Middle frontal gyrus (tissue), 1 donor: ENCODE results near the gene ZHX3.
"Not testable (repeated sequence)": the region's sequence is repeated elsewhere in the genome, so short reads cannot be mapped to it uniquely, and the experiment has no call there.

ENCODE experiments used
- DNase-seq: peaks from one replicate; pipeline ENCODE4 v3.0.0-alpha.2; 2015; ENCODE audit warnings: low spot score; ENCODE audit errors: extremely low spot score

ZHX3 gene

DNA sequence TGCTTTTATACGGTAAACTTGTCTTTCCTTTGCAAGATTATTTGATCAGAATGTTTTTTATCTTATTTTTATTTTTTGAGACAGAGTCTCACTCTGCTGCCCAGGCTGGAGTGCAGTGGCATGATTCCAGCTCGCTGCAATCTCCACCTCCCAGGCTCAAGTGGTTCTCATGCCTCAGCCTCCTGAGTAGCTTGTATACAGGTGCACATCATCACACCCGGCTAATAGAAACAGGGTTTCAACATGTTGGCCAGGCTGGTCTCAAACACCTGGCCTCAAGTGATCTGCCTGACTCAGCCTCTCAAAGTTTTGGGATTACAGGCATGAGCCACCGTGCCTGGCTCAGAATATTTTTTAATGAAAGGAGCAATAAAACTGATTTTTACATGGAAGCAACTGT, 14.2 kb upstream of the ZHX3 start:
- DNase-seq, result no peak

DNA sequence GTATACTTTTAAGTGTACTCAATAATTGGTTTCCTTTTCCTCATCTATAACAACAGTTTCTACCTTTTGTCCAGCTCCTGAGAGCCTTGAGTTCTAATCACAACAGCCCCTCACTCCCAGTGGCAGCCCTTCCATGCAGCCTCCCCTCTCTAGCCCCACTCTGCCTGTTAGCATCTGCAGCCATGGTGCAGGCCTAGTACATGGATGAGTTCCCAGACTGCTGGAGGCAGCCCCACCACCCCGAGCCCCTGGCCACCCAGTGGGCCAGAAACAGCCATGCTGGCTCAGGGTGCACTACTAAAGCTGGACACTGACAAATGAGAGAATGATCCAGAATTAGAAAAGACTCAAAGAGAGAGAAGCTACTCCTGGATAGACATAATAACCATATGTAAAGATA, 13.4 kb upstream of the ZHX3 start:
- DNase-seq, result no peak

DNA sequence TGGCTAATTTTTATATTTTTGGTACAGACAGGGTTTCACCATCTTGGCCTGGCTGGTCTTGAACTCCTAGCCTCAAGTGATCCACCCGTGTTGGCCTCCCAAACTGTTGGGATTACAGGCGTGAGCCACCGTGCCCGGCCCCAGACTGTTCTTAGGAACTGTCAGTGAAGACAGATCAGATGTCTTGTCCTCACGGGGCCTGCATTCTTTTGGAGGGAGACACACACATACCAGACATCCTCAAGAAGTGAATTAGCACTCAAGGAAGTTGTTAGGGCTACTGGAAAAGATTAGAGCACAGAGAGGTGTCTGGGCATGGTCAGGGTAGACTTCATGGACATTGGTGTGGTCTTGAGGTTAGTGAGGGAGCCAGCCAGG, 12.8 kb upstream of the ZHX3 start:
- no peak for DNase-seq

DNA sequence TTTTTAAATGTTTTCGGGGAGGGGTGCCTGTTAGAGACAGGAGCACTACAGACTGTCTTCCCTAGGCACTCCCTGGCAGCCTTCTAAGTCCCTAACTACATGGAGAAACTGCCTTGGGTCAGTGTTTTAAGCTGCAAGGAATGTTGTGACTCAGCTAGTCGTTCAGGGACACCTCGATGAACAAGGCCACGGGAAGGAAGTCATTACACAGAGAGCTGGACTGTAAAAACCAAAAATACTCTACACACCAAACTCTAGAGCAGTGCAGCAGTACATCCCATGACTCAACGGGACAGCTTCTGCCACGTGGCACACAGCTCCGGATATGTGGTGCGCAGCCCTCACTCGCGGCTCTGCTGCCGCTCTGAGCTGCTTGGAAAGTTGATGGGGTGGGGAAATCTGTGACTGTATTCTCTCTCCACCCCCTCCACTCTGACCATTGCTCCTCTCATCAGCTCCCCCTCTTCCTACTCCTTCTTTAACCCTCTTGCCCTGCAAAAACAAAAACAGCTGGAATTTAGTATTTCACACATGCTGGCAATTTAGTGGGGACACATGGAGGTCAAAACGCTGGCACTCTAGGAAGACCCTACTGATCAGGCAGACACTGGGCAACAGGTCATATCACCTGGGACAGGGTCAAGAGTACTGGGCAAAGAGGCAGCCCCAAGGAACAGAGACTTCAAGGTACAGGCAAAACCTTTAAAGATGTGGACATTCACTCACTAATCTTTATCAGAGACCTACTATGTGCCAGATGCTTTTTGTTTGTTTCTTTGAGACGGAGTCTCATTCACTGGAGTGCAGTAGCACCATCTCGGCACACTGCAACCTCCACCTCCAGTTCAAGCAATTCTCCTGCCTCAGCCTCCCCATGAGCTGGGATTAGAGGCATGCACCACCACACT, 12.2 kb upstream of the ZHX3 start:
- DNase-seq, result no peak

DNA sequence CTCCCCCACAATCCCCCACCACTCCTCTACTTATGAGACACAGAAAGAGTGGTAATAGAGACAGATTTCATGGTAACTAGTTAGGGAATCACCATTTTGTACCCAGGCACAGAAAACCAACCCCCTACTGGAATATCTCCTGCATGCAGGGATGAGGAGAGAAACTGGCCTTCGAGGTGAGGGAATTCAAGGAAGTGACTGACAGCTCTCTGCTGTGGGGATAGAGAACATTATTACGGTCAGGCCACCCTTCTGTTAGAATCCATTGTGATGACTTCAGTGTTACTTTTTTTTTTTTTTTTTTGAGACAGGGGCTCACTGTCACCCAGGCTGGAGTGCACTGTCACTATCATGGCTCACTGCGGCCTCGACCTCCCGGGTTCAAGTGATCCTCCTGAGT, 9.6 kb upstream of the ZHX3 start:
- DNase-seq, result no peak

DNA sequence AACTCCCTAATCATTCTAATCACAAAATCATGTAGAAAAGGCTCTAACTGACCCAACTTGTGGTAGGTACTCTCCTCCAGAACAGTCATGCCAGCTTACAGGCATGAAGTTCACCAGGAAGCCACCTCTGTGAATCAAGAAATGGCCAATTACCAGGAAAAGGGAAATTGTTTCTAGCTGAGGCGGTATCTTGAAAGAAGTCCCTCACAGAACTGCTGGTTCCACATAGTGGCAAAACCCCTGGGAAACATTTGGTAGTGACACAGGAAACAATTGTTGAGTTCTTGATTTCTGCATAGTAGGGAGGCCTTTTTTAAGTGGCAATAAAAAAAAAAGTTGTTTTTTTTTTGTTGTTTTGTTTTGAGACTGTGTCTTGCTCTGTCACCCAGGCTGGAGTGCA, 3.4 kb upstream of the ZHX3 start:
- DNase-seq, result no peak

DNA sequence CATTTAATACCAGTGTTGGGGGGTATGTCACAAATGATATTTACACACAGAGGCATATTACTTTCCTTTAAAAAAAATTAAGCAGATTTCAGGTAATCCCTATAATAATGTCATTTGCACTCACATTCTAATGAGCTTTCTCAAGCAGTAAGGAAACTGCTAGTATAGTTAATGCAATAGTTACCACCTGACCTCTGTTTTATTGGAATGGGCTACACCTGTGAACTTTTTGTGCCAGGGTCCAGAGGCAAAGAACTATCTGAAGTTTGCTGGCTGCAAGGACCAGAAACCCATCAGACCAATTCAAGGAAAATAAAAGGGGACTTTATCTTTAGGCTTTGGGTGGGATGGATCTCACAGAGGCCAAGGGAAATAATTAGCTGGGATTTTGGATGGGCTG, 2.9 kb upstream of the ZHX3 start:
- DNase-seq, result no peak

DNA sequence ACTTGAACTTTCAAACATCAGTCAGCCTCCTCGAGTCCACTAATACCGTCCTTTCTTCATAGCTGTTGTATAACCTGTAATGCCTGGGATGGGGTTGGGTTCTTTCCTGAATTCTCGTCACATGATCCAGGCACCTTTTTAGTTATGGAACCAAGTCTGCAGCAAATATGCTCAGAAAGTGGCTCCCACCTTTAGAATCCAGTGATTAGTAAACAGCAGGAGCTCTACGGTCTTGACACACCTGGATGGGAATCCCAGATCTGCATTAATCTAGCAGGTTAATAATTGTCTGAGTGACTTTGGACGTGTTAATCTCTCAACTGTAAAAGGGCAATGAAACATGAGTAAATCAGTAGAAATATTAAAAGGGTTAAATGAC, 729 bp upstream of the ZHX3 start:
- no peak for DNase-seq

DNA sequence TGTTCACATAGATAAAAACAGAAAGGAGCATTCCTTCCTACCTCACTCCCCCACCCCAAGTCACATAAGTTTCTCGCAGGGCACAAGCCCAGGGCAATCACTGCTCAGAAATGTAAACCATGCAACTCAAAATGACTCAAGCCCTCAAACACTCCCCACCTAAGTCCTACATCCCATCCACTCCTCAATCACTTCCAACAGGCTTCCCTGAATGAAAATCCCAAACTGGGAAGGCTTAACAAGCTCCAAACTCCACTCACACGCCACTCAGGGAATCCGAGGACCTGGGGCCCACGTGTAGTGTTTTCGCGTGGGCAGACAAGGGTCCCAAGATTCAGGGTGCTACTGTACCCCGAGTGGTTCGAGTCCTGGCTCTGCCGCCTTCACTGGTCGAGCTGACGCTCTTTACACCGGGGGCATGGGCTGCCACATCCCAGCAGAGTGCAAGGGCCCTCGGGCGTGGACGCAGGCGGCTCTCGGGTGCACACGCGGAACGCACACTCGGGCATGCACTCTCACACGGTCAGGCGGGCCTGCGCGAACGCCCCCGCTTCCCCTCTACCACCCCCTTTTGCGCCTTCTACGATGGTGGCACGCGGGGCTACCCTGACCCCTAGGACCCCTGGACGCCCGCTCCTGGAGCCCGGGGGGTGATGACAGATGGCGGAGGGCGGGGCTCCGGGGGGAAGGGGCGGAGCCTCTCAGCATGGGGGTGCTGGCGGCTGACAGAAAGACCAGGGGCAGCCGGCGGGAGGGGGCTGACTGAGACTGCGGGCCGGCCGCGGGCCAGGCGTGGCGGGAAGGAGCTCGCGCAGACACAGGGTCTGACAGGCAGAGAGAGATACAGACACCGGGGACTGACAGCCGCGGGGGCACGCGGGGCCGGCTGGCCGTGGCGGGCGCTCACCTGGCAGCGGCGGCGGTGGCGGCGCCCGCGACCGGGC, 657 bp downstream of the ZHX3 start:
- no peak for DNase-seq

DNA sequence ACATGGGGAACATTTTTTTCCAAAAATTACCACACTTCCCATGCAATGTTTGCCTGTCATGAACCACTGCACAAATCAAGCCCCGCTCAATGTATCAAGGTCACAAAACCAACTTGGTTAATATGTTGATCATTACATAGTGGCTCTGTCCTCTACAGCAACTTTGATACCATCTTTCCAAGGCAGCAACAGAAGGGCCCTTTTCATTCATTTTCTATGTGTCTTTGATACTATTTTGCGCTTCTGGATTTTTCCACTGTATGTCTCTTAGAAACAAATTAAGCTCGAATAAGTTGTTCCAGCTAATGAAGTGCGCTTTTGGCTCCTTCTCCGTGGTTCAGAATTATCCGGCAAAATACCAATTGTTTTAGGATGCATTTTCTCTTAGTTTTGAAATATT, 1.5 kb downstream of the ZHX3 start:
- no peak for DNase-seq

DNA sequence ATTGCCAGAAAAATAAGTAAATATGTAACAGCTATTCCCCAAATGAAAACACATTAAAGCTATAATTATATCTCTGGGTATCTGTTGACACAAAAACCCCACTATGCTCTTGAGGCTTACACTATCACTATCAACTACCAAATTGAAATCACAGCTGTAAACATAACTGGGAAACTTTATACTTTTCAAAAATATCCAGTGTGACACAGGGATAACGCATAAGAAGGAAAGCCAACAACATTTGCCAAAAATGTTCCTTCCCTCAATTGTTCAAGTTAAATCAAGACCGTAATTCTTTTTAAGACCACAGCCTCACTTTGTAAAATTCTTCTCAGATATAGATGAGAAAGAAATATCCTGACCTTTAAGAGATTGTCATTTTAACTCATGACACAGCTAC, 3.1 kb downstream of the ZHX3 start:
- DNase-seq, result no peak

DNA sequence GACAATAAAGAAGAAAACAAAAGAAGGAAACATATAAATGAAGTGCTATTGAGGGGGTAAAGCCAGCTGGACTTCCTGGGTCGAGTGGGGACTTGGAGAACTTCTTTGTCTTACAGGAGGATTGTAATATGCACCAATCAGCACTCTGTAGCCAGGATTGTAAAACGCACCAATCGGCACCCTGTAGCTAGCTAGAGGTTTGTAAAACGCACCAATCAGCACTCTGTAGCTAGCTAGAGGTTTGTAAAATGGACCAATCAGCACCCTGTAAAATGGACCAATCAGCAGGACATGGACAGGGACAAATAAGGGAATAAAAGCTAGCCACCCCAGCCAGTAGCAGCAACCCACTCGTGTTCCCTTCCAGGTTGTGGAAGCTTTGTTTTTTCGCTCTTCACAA, 5.5 kb downstream of the ZHX3 start:
- not testable (repeated sequence) for DNase-seq

DNA sequence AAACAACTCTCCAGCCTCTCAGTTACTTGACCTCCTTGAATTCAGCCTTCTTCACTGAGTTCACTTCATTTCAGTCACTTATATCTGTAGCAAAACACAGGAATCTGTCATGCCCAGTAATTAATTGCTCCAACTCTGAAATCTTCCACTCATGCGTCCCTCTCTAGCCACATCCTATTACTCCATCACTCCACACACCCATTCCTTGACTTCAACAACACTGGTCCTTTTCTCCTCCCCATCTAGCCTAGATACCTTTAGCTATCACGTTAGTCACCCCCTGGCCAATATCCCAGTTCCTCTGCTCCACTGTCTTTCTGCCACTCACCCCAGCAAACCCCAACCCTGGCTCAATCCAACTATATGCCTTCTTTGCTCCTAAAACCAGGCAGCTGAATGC, 7.7 kb downstream of the ZHX3 start:
- DNase-seq, result no peak

DNA sequence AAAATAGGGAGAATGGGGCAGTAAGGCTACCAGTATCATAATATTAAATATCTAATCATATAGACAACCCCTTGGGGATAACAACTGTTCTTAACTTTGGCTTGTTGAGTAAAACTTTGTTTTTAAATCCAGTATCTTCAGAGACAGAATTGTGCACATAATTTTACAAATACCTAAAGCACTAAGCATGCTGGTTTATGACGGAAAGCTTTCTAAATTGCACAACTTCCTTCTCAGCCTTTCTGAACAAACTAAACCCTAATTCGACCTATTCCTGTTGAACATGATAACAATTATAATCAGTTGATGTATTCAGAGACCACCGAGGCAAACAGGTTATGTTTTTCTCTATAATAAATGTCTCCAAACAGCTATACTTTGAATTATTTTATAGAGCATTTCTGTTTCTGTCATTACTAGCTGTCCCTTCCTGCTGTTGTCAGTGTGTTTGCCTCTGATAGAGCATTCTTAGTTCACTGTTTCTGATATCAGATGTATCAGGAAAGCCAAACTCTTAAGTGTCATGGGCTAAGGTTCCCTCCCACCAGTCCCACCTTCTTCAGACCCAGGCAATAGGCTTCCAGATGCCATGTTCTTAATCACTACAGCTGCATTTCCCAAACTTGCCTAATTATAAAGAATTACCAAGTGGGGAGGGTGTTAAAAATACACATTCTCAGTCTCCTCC, 8.7 kb downstream of the ZHX3 start:
- DNase-seq, result no peak

DNA sequence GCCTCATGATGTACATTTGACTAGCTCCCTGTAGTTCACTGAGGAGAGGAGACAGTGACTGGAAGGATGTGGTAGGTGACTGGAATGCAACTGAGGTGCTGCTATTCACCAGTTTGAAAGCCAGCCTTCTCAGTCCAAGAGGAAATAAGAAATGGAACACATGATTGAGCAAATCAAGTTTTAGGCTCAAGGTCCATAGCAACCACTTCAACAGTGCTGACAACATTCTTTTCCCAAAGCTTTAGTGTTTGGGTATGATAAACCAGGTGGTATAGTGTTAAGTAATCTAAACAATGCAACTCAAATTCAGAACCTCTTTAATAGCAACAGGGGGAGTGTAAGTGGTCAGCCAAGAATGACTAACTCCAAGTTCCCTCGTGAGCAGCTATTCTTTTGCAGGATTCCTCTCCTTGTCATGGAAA, 9.2 kb downstream of the ZHX3 start:
- DNase-seq, result no peak

DNA sequence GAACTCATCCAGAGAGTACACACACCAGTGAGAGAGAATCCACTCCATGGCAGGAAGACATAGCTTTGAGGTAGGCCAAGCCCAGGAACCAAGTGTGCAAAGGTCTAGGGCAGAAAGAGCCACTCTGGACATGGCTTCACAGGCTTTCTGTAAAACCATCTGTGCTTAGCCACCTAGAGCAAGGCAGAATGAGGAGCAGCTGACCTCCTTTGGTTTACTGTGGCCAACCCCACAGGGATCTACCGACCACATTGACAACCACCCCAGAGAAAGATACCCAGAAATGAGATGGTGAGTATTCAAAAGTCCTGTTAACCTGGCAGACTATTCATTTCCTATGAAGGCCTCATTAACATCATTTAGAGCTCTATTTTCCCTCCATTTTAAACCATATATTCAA, 10.5 kb downstream of the ZHX3 start:
- no peak for DNase-seq

DNA sequence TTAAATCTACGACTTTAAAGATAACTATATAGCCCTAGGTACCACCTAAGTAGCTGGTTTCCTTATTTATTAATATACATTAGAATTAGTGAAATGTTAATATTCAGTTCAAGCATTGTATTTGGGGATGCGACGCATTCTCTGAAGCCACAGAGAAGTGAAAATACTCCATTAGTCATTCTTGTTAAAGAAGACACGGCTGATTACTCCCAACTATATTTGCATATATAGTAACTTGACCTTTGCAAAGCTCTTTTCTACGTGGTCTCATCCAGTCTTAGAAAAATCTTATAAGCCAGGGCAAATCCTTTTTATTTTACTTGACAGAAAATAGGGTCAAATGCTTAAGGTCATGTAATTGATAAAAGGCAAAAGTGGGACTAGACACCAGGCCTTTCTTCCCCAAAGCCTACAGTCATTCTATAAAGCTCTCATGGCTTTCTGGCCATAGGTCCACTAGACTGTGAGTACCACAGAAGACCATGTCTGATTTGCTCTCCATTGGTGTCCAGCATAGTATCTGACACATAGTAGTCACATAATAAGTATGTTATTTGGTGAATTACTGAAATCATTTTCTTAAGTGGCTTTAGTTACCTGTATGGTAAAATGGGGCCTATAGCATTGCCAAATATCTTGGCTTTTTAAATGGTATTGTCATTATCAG, 11.3 kb downstream of the ZHX3 start:
- no peak for DNase-seq

DNA sequence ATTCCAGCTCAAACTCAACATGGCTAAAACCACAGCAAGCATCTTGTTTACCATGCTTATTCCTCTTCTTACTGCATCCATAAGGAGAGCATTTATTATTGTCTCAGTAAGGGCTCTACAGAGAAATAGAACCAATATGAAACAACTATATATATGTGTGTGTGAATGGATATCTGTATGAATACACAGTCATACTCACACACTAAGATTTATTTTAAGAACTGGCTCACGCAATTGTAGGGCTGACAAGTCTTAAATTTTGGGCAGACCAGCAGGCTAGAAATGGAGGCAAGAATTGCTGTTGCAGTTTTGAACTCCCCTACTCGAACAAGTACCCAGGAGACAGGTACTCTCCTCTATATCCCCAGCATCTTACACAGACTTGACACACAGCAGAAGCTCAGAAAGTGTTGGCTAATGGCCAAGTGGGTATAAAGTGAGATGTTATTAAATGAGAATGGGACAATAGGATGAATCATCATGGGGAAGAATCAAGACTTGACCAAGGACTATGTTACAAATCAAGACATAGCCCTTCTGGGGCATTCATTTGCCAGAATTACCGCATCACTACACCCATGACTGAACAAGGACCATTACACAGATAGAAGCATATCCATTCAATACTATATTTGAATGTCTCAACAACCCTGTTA, 13.0 kb downstream of the ZHX3 start:
- no peak for DNase-seq

DNA sequence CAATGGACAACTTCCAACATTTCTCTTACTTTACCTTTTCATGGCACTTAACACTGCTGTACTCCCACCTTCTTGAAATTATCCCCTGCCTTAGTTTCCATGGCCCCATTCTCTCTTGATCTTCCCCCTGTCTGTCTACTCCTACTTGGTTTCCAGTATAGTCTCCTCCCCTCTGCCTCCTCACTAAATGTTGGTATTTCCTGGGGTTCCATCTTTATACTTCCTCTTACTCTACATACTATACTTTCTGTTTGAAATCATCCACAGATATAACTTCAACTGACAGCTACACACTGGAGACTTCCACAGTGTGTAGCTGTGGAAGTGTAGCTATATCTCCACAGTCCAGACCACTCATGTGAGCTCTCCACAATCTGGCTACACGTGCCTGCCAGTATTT, 13.5 kb downstream of the ZHX3 start:
- no peak for DNase-seq

DNA sequence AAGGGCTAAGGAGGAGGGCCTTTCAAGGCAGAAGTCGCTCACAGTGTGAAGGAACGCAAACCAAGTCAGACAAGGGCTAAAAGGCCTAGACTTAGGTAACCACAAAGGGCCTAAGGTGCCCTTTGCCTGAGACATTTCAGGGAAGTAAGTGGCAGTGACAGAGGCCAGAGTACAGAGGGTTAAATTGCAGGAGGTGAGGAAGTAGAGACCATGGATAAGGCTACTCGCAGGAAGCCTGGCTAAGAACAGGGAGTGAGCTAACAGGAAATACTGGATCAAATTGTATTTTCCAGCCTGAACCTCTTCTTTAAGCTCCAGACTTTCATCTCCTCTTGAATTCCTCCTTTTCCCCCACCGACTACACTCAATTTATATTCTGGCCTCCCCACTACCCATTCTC, 16.6 kb downstream of the ZHX3 start:
- no peak for DNase-seq

DNA sequence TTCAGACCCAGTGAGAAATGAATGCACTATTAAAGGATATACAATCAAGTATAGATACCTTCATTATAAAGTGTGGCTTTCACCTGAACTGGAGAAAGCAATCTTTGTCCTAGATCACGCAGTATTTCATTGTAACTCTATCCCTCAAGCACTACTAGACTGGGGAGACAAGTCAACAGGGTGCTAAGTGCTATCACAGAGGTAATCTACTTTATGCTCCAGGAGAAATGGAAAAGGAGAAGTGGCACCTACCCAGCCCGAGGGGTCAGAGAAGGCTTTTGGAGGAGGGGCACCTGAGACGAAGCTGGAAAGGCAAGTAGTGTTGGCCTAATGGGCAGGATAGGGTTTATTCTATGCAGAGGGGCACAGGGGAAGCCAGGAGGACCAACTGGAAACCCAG, 17.1 kb downstream of the ZHX3 start:
- DNase-seq, result no peak
